ENCODE data around the gene DYNLT3. TPM values are rescaled to one million over a fixed set of nuclear protein-coding genes. Genes with fewer than 3 reads are reported as not detected.

DYNLT3 gene
- total RNA-seq, 1 experiment from 2014 or later, result 5.7 TPM

GRCh38 chrX:37830371-37830770, 17.0 kb downstream of the DYNLT3 start:
- Histone ChIP-seq H4K91ac (ENCODE audit: insufficient read length, low read depth, low read length) (no peak overlapping the region), H2AFZ (ENCODE audit: low read length) (no peak overlapping the region), H2BK12ac (ENCODE audit: insufficient read length, low read depth, low read length) (no peak overlapping the region), H3K56ac (ENCODE audit: insufficient read length, low read depth, low read length) (no peak overlapping the region), H4K8ac (replicated peaks; ENCODE audit: insufficient read length, low read depth, low read length) (no peak overlapping the region), H2AK5ac (ENCODE audit: insufficient read length, low read length) (no peak overlapping the region), H3T11ph (ENCODE audit: low read length) (no peak overlapping the region), H3K27ac (ENCODE audit: insufficient read length, low read depth, low read length) (no peak overlapping the region), H3K79me1 (ENCODE audit: insufficient read depth, low read depth, low read length, poor library complexity, severe bottlenecking) (no peaks in the 10 kb centered on the region), H3K23me2 (ENCODE audit: insufficient read length, low read depth, low read length, poor library complexity, severe bottlenecking) (no peaks in the 10 kb centered on the region), H3K4me2 (ENCODE audit: insufficient read depth, insufficient read length, low read length) (no peak overlapping the region), H3K4ac (ENCODE audit: low read depth, low read length) (no peak overlapping the region), H2BK20ac (ENCODE audit: low read depth, low read length, poor library complexity, severe bottlenecking) (no peak overlapping the region), H3K23ac (ENCODE audit: insufficient read length, low read depth, low read length) (no peak overlapping the region), H3K18ac (ENCODE audit: insufficient read length, low read depth, low read length) (no peak overlapping the region), H3K4me1 (ENCODE audit: insufficient read depth, low read length) (no peaks in the 10 kb centered on the region), H4K5ac (ENCODE audit: insufficient read length, low read depth, low read length) (no peak overlapping the region), H3K9me3 (ENCODE audit: control insufficient read depth, low read depth, low read length) (no peaks in the 10 kb centered on the region), H2BK120ac (ENCODE audit: low read depth, low read length, poor library complexity, severe bottlenecking) (no peak overlapping the region), H2BK5ac (ENCODE audit: insufficient read length, low read length) (no peak overlapping the region), H2BK15ac (ENCODE audit: low read depth, low read length) (no peak overlapping the region), H3K9ac (ENCODE audit: extremely low read depth, insufficient read length, low read length) (no peak overlapping the region), H3K79me2 (ENCODE audit: insufficient read depth, low read length) (no peaks in the 10 kb centered on the region), H4K20me1 (ENCODE audit: control insufficient read depth, insufficient read depth, insufficient read length) (no peaks in the 10 kb centered on the region), H3K27me3 (ENCODE audit: insufficient read depth, low read length) (no peaks in the 10 kb centered on the region), H3K14ac (ENCODE audit: insufficient read depth, low read length) (no peak overlapping the region)
- Mint-ChIP-seq H3K27ac (no peak overlapping the region), H3K27me3 (ENCODE audit: low read depth) (no peaks in the 10 kb centered on the region), H3K36me3 (ENCODE audit: insufficient read depth in 1 of 3, low read depth in 3 of 3) (no peaks in the 10 kb centered on the region; a peak in 1 of 7 replicates), H3K4me3 (no peak overlapping the region), H3K4me1 (no peaks in the 10 kb centered on the region), H3K9me3 (peaks cover 42 to 52% of the 10 kb centered on the region in 2 experiments)
- DNase-seq, result no peak
- WGBS (ENCODE audit: extremely low coverage, insufficient read length, low lambda C conversion rate), result no CpG with 5 or more reads among the region's 1 CpG
- TF ChIP-seq CTCF (conservative IDR thresholded peaks at IDR 0.05), result no peak
